HepG2 (cell line): ENCODE measurements around the gene SAE1. TPM values are rescaled to one million over a fixed set of nuclear protein-coding genes. Genes with fewer than 3 reads are reported as not detected.
A peak's percentile ranks its signal among the peaks of the same experiment; 100 is the strongest.

ENCODE experiments used
- ATF4 ChIP-seq, 2 experiments: fragments of 450-650 bp in 1 of 2; sonication (generic) in 1 of 2; formaldehyde crosslinking; IDR thresholded peaks; 2 replicates each; pipeline versions ENCODE4 v1.5.0 to v1.8.0; 2020 to 2022; ENCODE audit warnings: mild to moderate bottlenecking in 1 of 2, missing genetic modification reagents in 1 of 2
- GMEB2 ChIP-seq: IDR thresholded peaks from 2 replicates; pipeline ENCODE4 v1.6.1; 2016; ENCODE audit warnings: missing biosample characterization, missing genetic modification reagents, low read depth
- HNF4A ChIP-seq: sonication (generic); formaldehyde crosslinking; IDR thresholded peaks from 2 replicates; pipeline ENCODE4 v1.4.0; 2020; ENCODE audit warnings: missing genetic modification reagents
- HNRNPK ChIP-seq: fragments of 200-400 bp; formaldehyde crosslinking; IDR thresholded peaks from 2 replicates; pipeline ENCODE4 v1.6.1; 2018; ENCODE audit warnings: low read length, low read depth, moderate library complexity, mild to moderate bottlenecking; ENCODE audit not compliant: poor library complexity, severe bottlenecking
- MAZ ChIP-seq, 2 experiments: sonication (generic) in 1 of 2; formaldehyde crosslinking in 1 of 2; IDR thresholded peaks; 2 replicates each; pipeline versions ENCODE4 v1.5.0 to v1.6.1; 2012 to 2020; ENCODE audit warnings: low read depth in 2 of 2, mild to moderate bottlenecking in 2 of 2, borderline replicate concordance in 1 of 2, improper control_type of control experiment in 1 of 2, low read length in 1 of 2, missing genetic modification reagents in 1 of 2, moderate library complexity in 1 of 2
- MBD4 ChIP-seq: IDR thresholded peaks from 2 replicates; pipeline ENCODE4 v1.6.1; 2012; ENCODE audit warnings: low read length, inconsistent platforms, borderline replicate concordance
- MTF2 ChIP-seq: sonication (generic); formaldehyde crosslinking; IDR thresholded peaks from 2 replicates; pipeline ENCODE4 v1.5.0; 2020; ENCODE audit warnings: missing genetic modification reagents, borderline replicate concordance
- RBFOX2 ChIP-seq: fragments of 200-400 bp; formaldehyde crosslinking; IDR thresholded peaks from 2 replicates; pipeline ENCODE4 v1.6.1; 2017; ENCODE audit warnings: low read depth, mild to moderate bottlenecking, low read length
- RELA ChIP-seq: sonication (generic); formaldehyde crosslinking; IDR thresholded peaks from 2 replicates; pipeline ENCODE4 v1.4.0; 2020; ENCODE audit warnings: missing genetic modification reagents
- SMAD3 ChIP-seq: sonication (generic); formaldehyde crosslinking; IDR thresholded peaks from 2 replicates; pipeline ENCODE4 v1.4.0; 2020; ENCODE audit warnings: missing genetic modification reagents
- ZBTB46 ChIP-seq: sonication (generic); formaldehyde crosslinking; IDR thresholded peaks from 2 replicates; pipeline ENCODE4 v1.4.0; 2020; ENCODE audit warnings: mild to moderate bottlenecking, missing genetic modification reagents, borderline replicate concordance
- ZHX2 ChIP-seq, 2 experiments: sonication (generic) in 1 of 2; formaldehyde crosslinking in 1 of 2; IDR thresholded peaks; 2 replicates each; pipeline versions ENCODE4 v1.6.1 to v1.9.0; 2014 to 2022; ENCODE audit warnings: antibody characterized with exemption in 1 of 2, borderline replicate concordance in 1 of 2, inconsistent platforms in 1 of 2, low read depth in 1 of 2, missing genetic modification reagents in 1 of 2
- ZMYM4 ChIP-seq: sonication (generic); formaldehyde crosslinking; IDR thresholded peaks from 2 replicates; pipeline ENCODE4 v1.8.1; 2023; ENCODE audit warnings: mild to moderate bottlenecking, missing genetic modification reagents
- ZNF317 ChIP-seq: sonication (generic); formaldehyde crosslinking; IDR thresholded peaks from 2 replicates; pipeline ENCODE4 v1.5.0; 2020; ENCODE audit warnings: mild to moderate bottlenecking, missing genetic modification reagents
- ZNF33B ChIP-seq: sonication (generic); formaldehyde crosslinking; IDR thresholded peaks from 2 replicates; pipeline ENCODE4 v1.5.1; 2020; ENCODE audit warnings: mild to moderate bottlenecking, missing genetic modification reagents
- ZNF616 ChIP-seq: sonication (generic); formaldehyde crosslinking; IDR thresholded peaks from 2 replicates; pipeline ENCODE4 v1.5.0; 2020; ENCODE audit warnings: low read depth, mild to moderate bottlenecking, missing genetic modification reagents
- ZNF839 ChIP-seq: sonication (generic); formaldehyde crosslinking; IDR thresholded peaks from 2 replicates; pipeline ENCODE4 v1.4.0; 2020; ENCODE audit warnings: missing genetic modification reagents, mild to moderate bottlenecking, borderline replicate concordance
- ZSCAN29 ChIP-seq: sonication (generic); formaldehyde crosslinking; conservative IDR thresholded peaks from 2 replicates; pipeline ENCODE4 v1.4.0; 2020; ENCODE audit warnings: mild to moderate bottlenecking, missing genetic modification reagents
- polyA plus RNA-seq, 8 experiments: library from polyadenylated mRNA; depleted of rRNA in 3 of 8; stranded (reverse) in 7 of 8; unstranded in 1 of 8; fragments of >200 nt; fragmentation: Illumina TruSeq in 4 of 8; extraction: Trizol in 4 of 8; gene quantifications; 2 replicates each; pipeline versions ENCODE4 v1.2.1 to v1.2.3, GENCODE V29; 2011 to 2016; ENCODE audit warnings: low read depth in 4 of 8, missing spikeins in 1 of 8, mixed read lengths in 1 of 8; ENCODE audit not compliant: insufficient read depth in 1 of 8
- total RNA-seq, 5 experiments: library from RNA; depleted of rRNA; stranded (reverse); fragments of >200 nt; fragmentation: Illumina TruSeq; extraction: Trizol; gene quantifications; 2 replicates each; pipeline ENCODE4 v1.2.3, GENCODE V29; 2016; ENCODE audit warnings: low read depth in 1 of 5

SAE1 gene
- total and polyA plus RNA-seq, 2 of the 13 experiments (the other 11 are each of a cell fraction or from before 2014, with no cell fraction given), result 87.6 to 197 TPM

- TF ChIP-seq ZHX2 (IDR thresholded peaks at IDR 0.05; ENCODE audit: low read depth) (no peak), ZHX2 (CRISPR knock-in tag; IDR thresholded peaks at IDR 0.05; ENCODE audit: borderline replicate concordance) (no peak), ZBTB46 (CRISPR knock-in tag) (no peak), GMEB2 (no peak), ZNF616 (no peak), HNRNPK (no peak), RBFOX2 (no peak), MAZ (IDR thresholded peaks at IDR 0.05; ENCODE audit: borderline replicate concordance, low read depth, low read length) (no peak), MAZ (CRISPR knock-in tag; IDR thresholded peaks at IDR 0.05; ENCODE audit: low read depth) (no peak), ZNF33B (CRISPR knock-in tag) (no peak), ATF4 (CRISPR knock-in tag; IDR thresholded peaks at IDR 0.05) (0 out of 4 replicates have a peak, but pooled peaks of 1 of the 2 experiments have one; percentile 19), SMAD3 (CRISPR knock-in tag) (no peak), MTF2 (CRISPR knock-in tag) (no peak), ZNF839 (no peak), ZMYM4 (no peak), HNF4A (CRISPR knock-in tag) (no peak), MBD4 (no peak), RELA (no peak), ZSCAN29 (CRISPR knock-in tag) (no peak), ZNF317 (CRISPR knock-in tag) (no peak)
Measured at GRCh38 chr19:47132194-47132852, 1.7 kb downstream of the SAE1 start (continued).
